Gastrocnemius medialis (tissue), 4 donors: Measurements from ENCODE around the gene CLC. TPM values are rescaled to one million over a fixed set of nuclear protein-coding genes. Genes with fewer than 3 reads are reported as not detected.

Source experiments
- ATAC-seq, 2 donors: fragments of 150-250 bp; one replicate each; pipeline ENCODE4 v1.9.1; 2016
- DNase-seq, 2 donors: peaks; one replicate each; pipeline ENCODE4 v3.0.0-alpha.2; 2019
- H3K27ac ChIP-seq, 4 donors: fragments of 200-600 bp; sonication (generic); 1 replicate in 1 of 4; 2 replicates in 3 of 4; pipeline ENCODE4 v1.5.1; 2016 to 2018; ENCODE audit warnings: mild to moderate bottlenecking in 2 of 4, moderate library complexity in 1 of 4
- H3K27me3 ChIP-seq, 3 donors: fragments of 200-600 bp; sonication (generic) in 2 of 3; 1 replicate in 1 of 3; 2 replicates in 2 of 3; pipeline versions ENCODE4 v1.5.1 to v1.6.0; 2016 to 2019; ENCODE audit warnings: mild to moderate bottlenecking in 1 of 3, moderate library complexity in 1 of 3
- H3K36me3 ChIP-seq, 2 donors: fragments of 200-600 bp; sonication (generic) in 1 of 2; one replicate each; pipeline ENCODE4 v1.5.1; 2017 to 2018
- H3K4me1 ChIP-seq, 2 donors: fragments of 200-600 bp; sonication (generic) in 1 of 2; one replicate each; pipeline ENCODE4 v1.5.1; 2016 to 2017; ENCODE audit warnings: mild to moderate bottlenecking in 2 of 2
- H3K4me3 ChIP-seq, 4 donors: fragments of 200-600 bp; sonication (generic) in 3 of 4; 1 replicate in 1 of 4; 2 replicates in 3 of 4; pipeline ENCODE4 v1.5.1; 2016 to 2019; ENCODE audit warnings: mild to moderate bottlenecking in 2 of 4
- H3K9me3 ChIP-seq, 3 donors: fragments of 200-600 bp; sonication (generic) in 2 of 3; 1 replicate in 1 of 3; 2 replicates in 2 of 3; pipeline ENCODE4 v1.5.1; 2016 to 2019
- POLR2A ChIP-seq, 2 donors: fragments of 450-650 bp; IDR thresholded peaks; one replicate each; pipeline ENCODE4 v1.6.1; 2017; ENCODE audit warnings: antibody characterized with exemption in 2 of 2, mild to moderate bottlenecking in 2 of 2, moderate library complexity in 2 of 2
- in situ Hi-C, 4 donors: fragments of 200-750 bp; cut with MboI; loops; one replicate each; pipeline versions ENCODE4 v1.15.0 to v1.8.0; 2017; ENCODE audit warnings: low sequenced_read_pairs in 4 of 4
- intact Hi-C: fragments of 100-400 bp; cut with DNase I; formaldehyde crosslinking; loops from one replicate; pipeline ENCODE4 v1.15.1; 2023; ENCODE audit warnings: low total_unique reads
- total RNA-seq, 4 donors: library from RNA; depleted of rRNA; stranded (reverse); fragments of >200 nt; gene quantifications; one replicate each; pipeline versions ENCODE4 v1.1.0 to v1.2.3, GENCODE V29; 2016
- TF ChIP-seq, protein P1 (sequence below), 5 experiments: fragments of 450-650 bp in 3 of 5; fragments of 200-600 bp in 2 of 5; sonication (generic) in 2 of 5; IDR thresholded peaks in 4 of 5; conservative IDR thresholded peaks in 1 of 5; 1 replicate in 4 of 5; 2 replicates in 1 of 5; pipeline ENCODE4 v1.5.1; 2016 to 2019; ENCODE audit warnings: antibody characterized with exemption in 5 of 5, mild to moderate bottlenecking in 3 of 5, moderate library complexity in 3 of 5

Gene CLC
- total RNA-seq: not detected

DNA sequence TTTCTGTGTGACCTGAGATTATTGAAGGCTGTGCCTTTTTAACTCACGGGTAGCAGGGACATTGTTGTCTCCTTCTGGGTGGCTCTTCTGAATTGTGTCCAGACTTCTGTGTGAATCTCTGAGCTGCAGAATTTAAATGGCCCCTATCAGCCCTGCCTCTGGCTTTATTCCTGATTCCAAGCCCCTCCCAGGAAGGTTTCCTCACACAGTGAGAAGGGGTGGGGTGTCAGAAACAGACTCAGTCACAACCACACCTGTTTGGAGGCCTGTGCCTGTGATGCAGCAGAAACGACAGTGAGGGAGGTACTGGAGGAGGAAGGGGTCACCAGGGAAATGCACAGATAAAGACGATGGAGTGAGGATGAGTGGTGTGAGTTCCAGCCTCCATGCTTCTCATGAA, at the start of gene CLC:
Gene CLC (minus strand): TSS at position 139 of the 400 bp plus-strand sequence. CDS start 77 bp downstream, at position 62.
- Histone ChIP-seq H3K4me1 (no peaks in the 10 kb centered on the region), H3K4me3 (no peak within 1 kb of the TSS), H3K27ac (no peak within 1 kb of the TSS), H3K9me3 (no peaks in the 10 kb centered on the region), H3K36me3 (no peaks in the 10 kb centered on the region), H3K27me3 (peaks cover 0 to 2% (median 0%) of the 10 kb centered on the region in 3 donors)
- no peak for ATAC-seq
- no peak for TF ChIP-seq POLR2A (IDR thresholded peaks at IDR 0.05)
- intact Hi-C loops: no loop called here
- no peak for DNase-seq
- in situ Hi-C loops: no loop called here

DNA sequence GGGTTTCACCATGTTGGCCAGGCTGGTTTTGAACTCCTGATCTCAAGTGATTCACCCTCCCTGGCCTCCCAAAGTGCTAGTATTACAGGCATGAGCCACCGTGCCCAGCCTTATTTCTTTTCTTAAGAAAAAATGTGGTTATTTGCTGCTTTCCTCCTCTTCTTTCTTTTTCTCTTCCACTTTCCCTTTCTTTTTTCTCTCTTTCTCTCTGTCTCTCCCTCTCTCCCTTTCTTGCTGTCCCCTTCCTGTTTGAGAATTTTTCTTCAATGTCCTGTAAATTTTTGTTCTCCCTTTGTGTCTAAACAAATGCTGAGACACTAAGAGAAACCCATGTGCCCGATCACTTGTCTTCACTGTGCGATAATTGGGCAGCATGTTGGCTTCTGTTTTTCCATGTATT, 43.1 kb upstream of the CLC start:
- Histone ChIP-seq H3K27me3 (peaks cover 0 to 6% (median 0%) of the 10 kb centered on the region in 3 donors), H3K36me3 (no peaks in the 10 kb centered on the region), H3K4me1 (no peaks in the 10 kb centered on the region), H3K9me3 (no peaks in the 10 kb centered on the region), H3K4me3 (no peak overlapping the region), H3K27ac (no peak overlapping the region)
- ATAC-seq: no peak
- TF ChIP-seq, protein P1, sequence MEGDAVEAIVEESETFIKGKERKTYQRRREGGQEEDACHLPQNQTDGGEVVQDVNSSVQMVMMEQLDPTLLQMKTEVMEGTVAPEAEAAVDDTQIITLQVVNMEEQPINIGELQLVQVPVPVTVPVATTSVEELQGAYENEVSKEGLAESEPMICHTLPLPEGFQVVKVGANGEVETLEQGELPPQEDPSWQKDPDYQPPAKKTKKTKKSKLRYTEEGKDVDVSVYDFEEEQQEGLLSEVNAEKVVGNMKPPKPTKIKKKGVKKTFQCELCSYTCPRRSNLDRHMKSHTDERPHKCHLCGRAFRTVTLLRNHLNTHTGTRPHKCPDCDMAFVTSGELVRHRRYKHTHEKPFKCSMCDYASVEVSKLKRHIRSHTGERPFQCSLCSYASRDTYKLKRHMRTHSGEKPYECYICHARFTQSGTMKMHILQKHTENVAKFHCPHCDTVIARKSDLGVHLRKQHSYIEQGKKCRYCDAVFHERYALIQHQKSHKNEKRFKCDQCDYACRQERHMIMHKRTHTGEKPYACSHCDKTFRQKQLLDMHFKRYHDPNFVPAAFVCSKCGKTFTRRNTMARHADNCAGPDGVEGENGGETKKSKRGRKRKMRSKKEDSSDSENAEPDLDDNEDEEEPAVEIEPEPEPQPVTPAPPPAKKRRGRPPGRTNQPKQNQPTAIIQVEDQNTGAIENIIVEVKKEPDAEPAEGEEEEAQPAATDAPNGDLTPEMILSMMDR (IDR thresholded peaks at IDR 0.05 in 4 of 5, conservative IDR thresholded peaks at IDR 0.05 in 1 of 5): no peak
- no peak for TF ChIP-seq POLR2A (IDR thresholded peaks at IDR 0.05)
- no peak for DNase-seq
- intact Hi-C loops (no loop called here), in situ Hi-C loops (loop anchor here in 2 of 4 donors (10.0 to 25.0 kb wide), 2 partner anchors 181 to 184 kb away; partner anchors contain the start of gene PSMC4 (in 1 of the 2))

DNA sequence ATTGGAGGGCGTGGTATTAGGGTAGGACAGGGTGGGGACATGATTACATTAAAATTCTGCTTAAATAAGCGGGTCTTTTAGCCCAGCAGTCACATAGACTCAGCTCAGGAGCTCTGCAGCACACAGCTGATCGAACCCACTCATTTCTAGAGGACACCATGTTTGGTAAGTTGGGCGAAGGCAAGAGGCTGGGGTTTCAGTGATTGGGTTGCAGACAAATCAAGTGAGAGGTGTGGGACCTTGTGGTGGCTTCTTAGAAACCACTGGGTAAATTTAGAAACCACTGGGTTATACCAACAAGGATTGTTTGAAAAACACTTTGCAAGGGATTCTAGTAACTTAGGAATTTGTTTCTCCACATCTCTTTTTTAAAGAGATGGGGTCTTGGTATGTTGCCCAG, 40.9 kb upstream of the CLC start, which contains the start of gene LEUTX:
Gene LEUTX (plus strand): TSS at position 92 of the 400 bp plus-strand sequence. CDS start 67 bp downstream, at position 159.
- peaks cover 0 to 3% (median 0%) of the 10 kb centered on the region in 3 donors for H3K27me3 ChIP-seq
- H3K4me1 ChIP-seq: no peaks in the 10 kb centered on the region
- H3K36me3 ChIP-seq: no peaks in the 10 kb centered on the region
- DNase-seq: no peak
- in situ Hi-C loops: loop anchor here in 1 of 4 donors (25.0 kb wide), 1 partner anchor 184 kb away; the partner anchor contains the start of gene PSMC4
- no peaks in the 10 kb centered on the region for H3K9me3 ChIP-seq
- no peak for ATAC-seq
- no peak for TF ChIP-seq POLR2A (IDR thresholded peaks at IDR 0.05)
- TF ChIP-seq, protein P1 (IDR thresholded peaks at IDR 0.05 in 4 of 5, conservative IDR thresholded peaks at IDR 0.05 in 1 of 5): no peak
- H3K4me3 ChIP-seq: no peak within 1 kb of the TSS
- H3K27ac ChIP-seq: no peak within 1 kb of the TSS
- intact Hi-C loops: no loop called here

DNA sequence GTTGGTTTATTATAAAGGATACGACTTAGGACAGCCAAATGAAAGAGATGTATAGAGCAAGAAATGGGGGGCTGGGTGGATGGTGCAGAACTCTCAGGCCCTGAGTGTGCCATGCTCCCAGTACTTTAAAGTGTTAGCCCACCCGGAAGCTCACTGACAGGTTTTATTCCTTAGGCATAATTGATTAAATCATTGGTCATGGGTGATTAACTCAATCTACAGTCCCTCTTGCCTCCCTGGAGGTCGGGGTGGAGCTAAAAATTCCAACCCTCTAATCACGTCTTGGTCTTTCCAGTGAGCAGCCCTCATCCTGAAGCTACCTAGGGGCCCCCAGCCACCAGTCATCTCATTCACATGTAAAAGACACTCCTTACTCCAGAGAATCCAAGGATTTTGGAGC, 31.0 kb upstream of the CLC start:
- ATAC-seq (no peak), DNase-seq (no peak)
- H3K9me3 ChIP-seq: peaks cover 0 to 4% (median 0%) of the 10 kb centered on the region in 3 donors
- no peak overlapping the region for H3K27ac ChIP-seq
- H3K4me3 ChIP-seq: no peak overlapping the region
- no peaks in the 10 kb centered on the region for H3K36me3 ChIP-seq
- intact Hi-C loops: loop anchor here (5.0 kb wide), 1 partner anchor 91 kb away; no protein-coding TSS in a partner anchor
- in situ Hi-C loops: no loop called here
- H3K4me1 ChIP-seq: peaks cover 0 to 2% of the 10 kb centered on the region in 2 donors
- no peak for TF ChIP-seq POLR2A (IDR thresholded peaks at IDR 0.05)
- TF ChIP-seq, protein P1 (IDR thresholded peaks at IDR 0.05 in 4 of 5, conservative IDR thresholded peaks at IDR 0.05 in 1 of 5): no peak
- H3K27me3 ChIP-seq: no peaks in the 10 kb centered on the region

DNA sequence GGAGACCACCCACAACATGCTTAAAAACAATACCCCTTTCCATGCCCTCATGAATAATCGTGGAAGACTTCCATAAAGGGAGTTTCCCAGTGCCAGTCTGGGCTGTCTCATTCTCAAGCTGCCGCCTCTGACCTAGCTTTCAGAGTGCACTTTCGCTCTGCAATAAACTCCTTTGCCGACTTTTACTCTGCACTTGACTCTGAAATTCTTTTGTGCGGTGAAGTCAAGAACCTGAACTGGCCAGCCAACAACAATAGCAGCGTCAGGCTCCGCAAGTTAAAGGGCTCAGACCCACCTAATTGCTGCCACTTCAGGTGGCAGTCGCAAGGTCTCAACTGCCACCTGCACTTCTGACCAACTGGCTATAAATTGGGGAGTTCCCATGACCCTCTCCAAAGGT, 30.5 kb upstream of the CLC start:
- in situ Hi-C loops (no loop called here), intact Hi-C loops (loop anchor here (5.0 kb wide), 1 partner anchor 91 kb away; no protein-coding TSS in a partner anchor)
- H3K9me3 ChIP-seq: peaks cover 0 to 4% (median 0%) of the 10 kb centered on the region in 3 donors
- no peak for TF ChIP-seq POLR2A (IDR thresholded peaks at IDR 0.05)
- TF ChIP-seq, protein P1 (IDR thresholded peaks at IDR 0.05 in 4 of 5, conservative IDR thresholded peaks at IDR 0.05 in 1 of 5): no peak
- no peaks in the 10 kb centered on the region for H3K36me3 ChIP-seq
- no peak for DNase-seq
- H3K27me3 ChIP-seq: no peaks in the 10 kb centered on the region
- H3K4me3 ChIP-seq: no peak overlapping the region
- ATAC-seq: no peak
- peaks cover 0 to 2% of the 10 kb centered on the region in 2 donors for H3K4me1 ChIP-seq
- no peak overlapping the region for H3K27ac ChIP-seq
